Articular chondrocyte of knee joint (primary cell): ENCODE data around the gene NUFIP1. TPM values are rescaled to one million over a fixed set of nuclear protein-coding genes. Genes with fewer than 3 reads are reported as not detected.

Source experiments
- small RNA-seq: library from RNA; depleted of rRNA; stranded (forward); fragments of <200 nt; gene quantifications from one replicate; pipeline ENCODE3, GENCODE V24; 2012
- total RNA-seq: library from RNA; depleted of rRNA; stranded (reverse); fragments of >200 nt; gene quantifications from 2 replicates; pipeline ENCODE4 v1.2.3, GENCODE V29; 2012

The NUFIP1 gene
- total RNA-seq: 3.7 and 4.0 TPM in 2 replicates

GRCh38 chr13:44989071-44989889 is at the start of gene NUFIP1, which contains the start of gene GPALPP1:
Gene NUFIP1, minus strand, starts transcription at chr13:44989471. Its CDS starts 35 bp downstream, at chr13:44989436.
Gene GPALPP1, plus strand, starts transcription at chr13:44989538. Its CDS starts 117 bp downstream, at chr13:44989655.

Small RNA genes lying within 50 kb of the gene (small RNA-seq; reads per million reads assigned to genes)
- gene RN7SL49P: not detected

Other genes starting within 250 kb of the NUFIP1 start
- gene GPALPP1, start 67 bp upstream of the NUFIP1 start, total RNA-seq: 29.1 and 36.0 TPM in 2 replicates
- gene GTF2F2, start 131.0 kb upstream of the NUFIP1 start, total RNA-seq: 22.1 and 24.5 TPM in 2 replicates
- gene KCTD4, start 211.6 kb upstream of the NUFIP1 start, total RNA-seq: 1.0 and 4.3 TPM in 2 replicates